ENCODE results near the gene SPEG.
"Not testable (repeated sequence)": the region's sequence is repeated elsewhere in the genome, so short reads cannot be mapped to it uniquely, and the experiment has no call there.

SPEG gene

GRCh38 chr2:219404954-219405353 is 29.7 kb upstream of the SPEG start:
- no peak for DNase-seq (ENCODE audit: low read depth, low spot score)

- DNase-seq (ENCODE audit: low read depth, low spot score) = no peak
Measured at GRCh38 chr2:219405451-219405850, 29.2 kb upstream of the SPEG start.

- DNase-seq (ENCODE audit: low read depth, low spot score) = no peak
Measured at GRCh38 chr2:219405958-219406860, 28.4 kb upstream of the SPEG start.

- no peak for DNase-seq (ENCODE audit: low read depth, low spot score)
Measured at GRCh38 chr2:219406861-219407230, 27.8 kb upstream of the SPEG start.

- not testable (repeated sequence) for DNase-seq (ENCODE audit: low read depth, low spot score)
Measured at GRCh38 chr2:219407343-219407742, 27.3 kb upstream of the SPEG start.

GRCh38 chr2:219408204-219408603 is 26.4 kb upstream of the SPEG start:
- DNase-seq (ENCODE audit: low read depth, low spot score) = no peak

GRCh38 chr2:219408631-219409030 is 26.0 kb upstream of the SPEG start:
- DNase-seq (ENCODE audit: low read depth, low spot score) = no peak

- DNase-seq (ENCODE audit: low read depth, low spot score) = no peak
Measured at GRCh38 chr2:219409619-219410018, 25.0 kb upstream of the SPEG start.

- DNase-seq (ENCODE audit: low read depth, low spot score) = no peak
Measured at GRCh38 chr2:219410390-219410789, 24.3 kb upstream of the SPEG start.

GRCh38 chr2:219414857-219415256 is 19.8 kb upstream of the SPEG start:
- no peak for DNase-seq (ENCODE audit: low read depth, low spot score)

GRCh38 chr2:219415580-219416234 is 18.9 kb upstream of the SPEG start:
- DNase-seq (ENCODE audit: low read depth, low spot score) = no peak

- no peak for DNase-seq (ENCODE audit: low read depth, low spot score)
Measured at GRCh38 chr2:219416235-219416602, 18.4 kb upstream of the SPEG start.

- no peak for DNase-seq (ENCODE audit: low read depth, low spot score)
Measured at GRCh38 chr2:219416938-219417337, 17.7 kb upstream of the SPEG start.

- DNase-seq (ENCODE audit: low read depth, low spot score) = no peak
Measured at GRCh38 chr2:219417374-219417773, 17.3 kb upstream of the SPEG start.

GRCh38 chr2:219418155-219419011 is 16.3 kb upstream of the SPEG start, which contains the start of gene DES:
Gene DES (plus strand): TSS chr2:219418377. CDS start chr2:219418463, 86 bp downstream.
- no peak for DNase-seq (ENCODE audit: low read depth, low spot score)

GRCh38 chr2:219419012-219419324 is 15.7 kb upstream of the SPEG start:
- no peak for DNase-seq (ENCODE audit: low read depth, low spot score)

GRCh38 chr2:219419331-219420197 is 15.1 kb upstream of the SPEG start:
- DNase-seq (ENCODE audit: low read depth, low spot score) = no peak

- no peak for DNase-seq (ENCODE audit: low read depth, low spot score)
Measured at GRCh38 chr2:219420687-219421086, 14.0 kb upstream of the SPEG start.

- DNase-seq (ENCODE audit: low read depth, low spot score) = no peak
Measured at GRCh38 chr2:219421323-219421722, 13.3 kb upstream of the SPEG start.

- DNase-seq (ENCODE audit: low read depth, low spot score) = no peak
Measured at GRCh38 chr2:219422952-219423534, 11.6 kb upstream of the SPEG start.
